H1 (cell line): Measurements from ENCODE around the gene TOMM5. TPM values are rescaled to one million over a fixed set of nuclear protein-coding genes. Genes with fewer than 3 reads are reported as not detected.

Experiments
- KDM1A ChIP-seq: fragments of 200-600, 300-600 bp; sonication (generic); IDR thresholded peaks from 2 replicates; pipeline ENCODE4 v1.7.1; 2016; ENCODE audit warnings: mild to moderate bottlenecking, low read length, borderline replicate concordance
- NANOG ChIP-seq: IDR thresholded peaks from 2 replicates; pipeline ENCODE4 v1.6.1; 2011; ENCODE audit warnings: low read length, low read depth, mild to moderate bottlenecking, inconsistent platforms; ENCODE audit not compliant: insufficient read depth, poor library complexity, severe bottlenecking
- SUZ12 ChIP-seq: fragments of 200-600 bp; sonication (generic); IDR thresholded peaks from 2 replicates; pipeline ENCODE4 v1.6.1; 2012; ENCODE audit warnings: mild to moderate bottlenecking, inconsistent platforms, low read length, moderate library complexity, mixed read lengths
- polyA plus RNA-seq, 7 experiments: library from polyadenylated mRNA; depleted of rRNA in 3 of 7; stranded (reverse) in 5 of 7; unstranded in 2 of 7; fragments of >200 nt in 5 of 7; fragments of 200-250 nt in 2 of 7; gene quantifications; 1 replicate in 5 of 7; 2 replicates in 1 of 7; 4 replicates in 1 of 7; pipeline versions ENCODE4 v1.2.1 to v1.2.3, GENCODE V29; 2011 to 2013; ENCODE audit warnings: missing spikeins in 2 of 7, mixed read lengths in 2 of 7
- total RNA-seq: library from RNA; stranded (reverse); fragmentation: NEBNext Ultra II Directional; extraction: Animal tissue kit (Norgen Biotek cat#: 25700); gene quantifications from 2 replicates; pipeline ENCODE4 v1.2.1, GENCODE V29; 2021

Gene TOMM5
- total and polyA plus RNA-seq, 2 of the 8 experiments (the other 6 are each of a cell fraction or from before 2014, with no cell fraction given), result 171 to 174 TPM

- TF ChIP-seq NANOG (no peak), SUZ12 (no peak), KDM1A (no peak)
Observed at GRCh38 chr9:37574241-37574721, 18.1 kb downstream of the TOMM5 start (continued).
